Natural killer cell (primary cell): ENCODE results near the gene SMARCD3. TPM values are rescaled to one million over a fixed set of nuclear protein-coding genes. Genes with fewer than 3 reads are reported as not detected.
A peak's percentile ranks its signal among the peaks of the same experiment; 100 is the strongest.

ENCODE experiments used
- ATAC-seq, 3 donors: fragments of 150-1000 bp in 2 of 3; fragments of 200-7000 bp in 1 of 3; cut with Tn5 transposase; 1 replicate in 1 of 3; 2 replicates in 2 of 3; pipeline ENCODE4 v1.10.0; 2021; ENCODE audit warnings: mild to moderate bottlenecking in 2 of 3, moderate library complexity in 2 of 3
- DNase-seq, 2 donors: peaks; one replicate each; pipeline versions ENCODE4 v3.0.0 to v3.0.0-alpha.2; 2013 to 2021; ENCODE audit warnings: mixed read lengths in 1 of 2
- H3K27ac ChIP-seq: one replicate; pipeline ENCODE4 v1.5.1; 2013; ENCODE audit warnings: mild to moderate bottlenecking, low read length
- H3K27me3 ChIP-seq: one replicate; pipeline ENCODE4 v1.6.1; 2013; ENCODE audit warnings: low read length; ENCODE audit not compliant: control insufficient read depth, insufficient read depth
- H3K36me3 ChIP-seq: one replicate; pipeline ENCODE4 v1.6.1; 2013; ENCODE audit warnings: low read length; ENCODE audit not compliant: control insufficient read depth, insufficient read depth
- H3K4me1 ChIP-seq: one replicate; pipeline ENCODE4 v1.6.1; 2013; ENCODE audit warnings: low read length; ENCODE audit not compliant: control insufficient read depth, insufficient read depth
- H3K4me3 ChIP-seq: one replicate; pipeline ENCODE4 v1.5.1; 2013; ENCODE audit warnings: low read length
- H3K9me3 ChIP-seq: one replicate; pipeline ENCODE4 v1.6.1; 2013; ENCODE audit warnings: low read length; ENCODE audit not compliant: control insufficient read depth, insufficient read depth
- H3K27ac Mint-ChIP-seq, 2 donors: one replicate each; pipeline ENCODE4 v1.8.0; 2022; ENCODE audit warnings: mild to moderate bottlenecking in 2 of 2, mixed read lengths in 2 of 2, moderate library complexity in 1 of 2
- H3K27me3 Mint-ChIP-seq, 2 donors: one replicate each; pipeline ENCODE4 v1.8.0; 2022; ENCODE audit warnings: low read depth in 2 of 2, mixed read lengths in 2 of 2
- H3K36me3 Mint-ChIP-seq: one replicate; pipeline ENCODE4 v1.8.0; 2022; ENCODE audit warnings: mixed read lengths
- H3K4me1 Mint-ChIP-seq, 2 donors: one replicate each; pipeline ENCODE4 v1.8.0; 2022; ENCODE audit warnings: mixed read lengths in 2 of 2
- H3K4me3 Mint-ChIP-seq: one replicate; pipeline ENCODE4 v1.8.0; 2022; ENCODE audit warnings: mild to moderate bottlenecking, moderate library complexity, mixed read lengths
- H3K9me3 Mint-ChIP-seq, 2 donors: one replicate each; pipeline ENCODE4 v1.8.0; 2022; ENCODE audit warnings: mixed read lengths in 2 of 2
- WGBS: methylation state at CpG from one replicate; pipeline ENCODE4 v1.1.7; 2013; ENCODE audit warnings: missing lambda C conversion rate; ENCODE audit not compliant: insufficient coverage; 5-methylcytosine and 5-hydroxymethylcytosine counted together
- intact Hi-C: fragments of 100-400 bp; cut with micrococcal nuclease; formaldehyde crosslinking; loops from one replicate; pipeline ENCODE4 v1.14.2; 2022
- total RNA-seq, 4 donors: library from RNA; stranded (reverse); fragments of 120-200 nt in 1 of 4; gene quantifications; one replicate each; pipeline versions ENCODE4 v1.2.3 to v1.2.4, GENCODE V29; 2013 to 2022
- TF ChIP-seq, protein P1 (sequence below): fragments of 200-600 bp; IDR thresholded peaks from one replicate; pipeline ENCODE4 v1.8.0; 2022; ENCODE audit warnings: antibody characterized with exemption

SMARCD3 gene
- total RNA-seq, 3 donors from 2014 or later (not counting 1 experiment from before 2014, with no cell fraction given): 3.1 to 8.7 (median 6.5) TPM

DNA sequence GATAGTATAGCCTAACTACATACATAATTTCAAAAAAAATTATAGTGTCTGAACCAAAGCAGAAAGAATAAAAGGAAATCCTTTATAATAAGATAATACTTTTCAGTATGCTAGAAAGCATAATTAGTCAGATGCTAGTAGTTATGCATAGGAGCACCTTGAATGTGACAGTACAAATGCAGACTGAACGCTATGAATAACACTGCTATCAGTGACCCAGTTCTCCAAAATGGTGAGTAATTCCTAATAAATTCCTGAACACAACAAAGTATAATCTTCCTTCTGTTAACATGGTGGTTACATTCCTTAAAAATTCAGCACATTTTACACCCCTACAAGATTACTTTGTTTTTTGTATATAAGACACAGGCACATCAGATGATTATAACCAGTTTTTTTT, 17.4 kb downstream of the SMARCD3 start:
- Histone ChIP-seq H3K9me3 (no peaks in the 10 kb centered on the region), H3K4me1 (peaks cover 41% of the 10 kb centered on the region), H3K4me3 (no peak overlapping the region), H3K27ac (no peak overlapping the region), H3K27me3 (no peaks in the 10 kb centered on the region), H3K36me3 (peaks cover 13% of the 10 kb centered on the region)
- Mint-ChIP-seq H3K4me1 (peaks cover 40 to 48% of the 10 kb centered on the region in 2 donors), H3K27me3 (no peaks in the 10 kb centered on the region), H3K27ac (peak overlapping the region in 1 of 2 donors; percentile 98), H3K9me3 (no peaks in the 10 kb centered on the region), H3K4me3 (peak overlapping the region; percentile 37), H3K36me3 (no peaks in the 10 kb centered on the region)
- TF ChIP-seq, protein P1, sequence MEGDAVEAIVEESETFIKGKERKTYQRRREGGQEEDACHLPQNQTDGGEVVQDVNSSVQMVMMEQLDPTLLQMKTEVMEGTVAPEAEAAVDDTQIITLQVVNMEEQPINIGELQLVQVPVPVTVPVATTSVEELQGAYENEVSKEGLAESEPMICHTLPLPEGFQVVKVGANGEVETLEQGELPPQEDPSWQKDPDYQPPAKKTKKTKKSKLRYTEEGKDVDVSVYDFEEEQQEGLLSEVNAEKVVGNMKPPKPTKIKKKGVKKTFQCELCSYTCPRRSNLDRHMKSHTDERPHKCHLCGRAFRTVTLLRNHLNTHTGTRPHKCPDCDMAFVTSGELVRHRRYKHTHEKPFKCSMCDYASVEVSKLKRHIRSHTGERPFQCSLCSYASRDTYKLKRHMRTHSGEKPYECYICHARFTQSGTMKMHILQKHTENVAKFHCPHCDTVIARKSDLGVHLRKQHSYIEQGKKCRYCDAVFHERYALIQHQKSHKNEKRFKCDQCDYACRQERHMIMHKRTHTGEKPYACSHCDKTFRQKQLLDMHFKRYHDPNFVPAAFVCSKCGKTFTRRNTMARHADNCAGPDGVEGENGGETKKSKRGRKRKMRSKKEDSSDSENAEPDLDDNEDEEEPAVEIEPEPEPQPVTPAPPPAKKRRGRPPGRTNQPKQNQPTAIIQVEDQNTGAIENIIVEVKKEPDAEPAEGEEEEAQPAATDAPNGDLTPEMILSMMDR: no peak
- WGBS: 95% methylated on average over 1 of the region's 1 CpG
- intact Hi-C loops: no loop called here
- ATAC-seq (no peak), DNase-seq (no peak)

DNA sequence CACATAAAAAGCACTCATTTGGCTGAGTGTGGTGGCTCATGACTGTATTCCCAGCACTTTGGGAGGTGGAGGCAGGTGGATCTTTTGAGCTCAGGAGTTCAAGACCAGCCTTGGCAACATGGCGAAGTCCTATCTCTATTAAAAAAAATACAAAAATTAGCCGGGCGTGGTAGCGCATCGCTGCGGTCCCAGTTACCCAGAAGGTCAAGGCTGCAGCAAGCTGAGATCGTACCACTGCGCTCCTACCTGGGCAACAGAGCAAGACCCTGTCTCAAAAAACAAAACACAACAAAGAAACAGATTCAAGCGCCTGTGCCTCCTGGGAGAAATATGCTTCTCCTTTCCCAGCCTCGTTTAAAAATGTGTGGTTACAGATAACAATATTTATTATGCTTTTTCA, 19.2 kb downstream of the SMARCD3 start:
- no peaks in the 10 kb centered on the region for H3K27me3 ChIP-seq
- DNase-seq (no peak), ATAC-seq (no peak)
- TF ChIP-seq, protein P1: no peak
- H3K4me3 Mint-ChIP-seq: peak overlapping the region; percentile 9
- H3K36me3 ChIP-seq: peaks cover 6% of the 10 kb centered on the region
- peaks cover 46 to 53% of the 10 kb centered on the region in 2 donors for H3K4me1 Mint-ChIP-seq
- peaks cover 46% of the 10 kb centered on the region for H3K4me1 ChIP-seq
- no peak overlapping the region for H3K27ac Mint-ChIP-seq
- intact Hi-C loops: loop anchor here (5.0 kb wide), 1 partner anchor 113 kb away; the partner anchor contains the start of gene NUB1
- no peak overlapping the region for H3K4me3 ChIP-seq
- no peaks in the 10 kb centered on the region for H3K27me3 Mint-ChIP-seq
- H3K9me3 Mint-ChIP-seq: no peaks in the 10 kb centered on the region
- no peaks in the 10 kb centered on the region for H3K9me3 ChIP-seq
- no peak overlapping the region for H3K27ac ChIP-seq
- WGBS: 95% methylated on average over 9 of the region's 10 CpGs
- no peaks in the 10 kb centered on the region for H3K36me3 Mint-ChIP-seq

DNA sequence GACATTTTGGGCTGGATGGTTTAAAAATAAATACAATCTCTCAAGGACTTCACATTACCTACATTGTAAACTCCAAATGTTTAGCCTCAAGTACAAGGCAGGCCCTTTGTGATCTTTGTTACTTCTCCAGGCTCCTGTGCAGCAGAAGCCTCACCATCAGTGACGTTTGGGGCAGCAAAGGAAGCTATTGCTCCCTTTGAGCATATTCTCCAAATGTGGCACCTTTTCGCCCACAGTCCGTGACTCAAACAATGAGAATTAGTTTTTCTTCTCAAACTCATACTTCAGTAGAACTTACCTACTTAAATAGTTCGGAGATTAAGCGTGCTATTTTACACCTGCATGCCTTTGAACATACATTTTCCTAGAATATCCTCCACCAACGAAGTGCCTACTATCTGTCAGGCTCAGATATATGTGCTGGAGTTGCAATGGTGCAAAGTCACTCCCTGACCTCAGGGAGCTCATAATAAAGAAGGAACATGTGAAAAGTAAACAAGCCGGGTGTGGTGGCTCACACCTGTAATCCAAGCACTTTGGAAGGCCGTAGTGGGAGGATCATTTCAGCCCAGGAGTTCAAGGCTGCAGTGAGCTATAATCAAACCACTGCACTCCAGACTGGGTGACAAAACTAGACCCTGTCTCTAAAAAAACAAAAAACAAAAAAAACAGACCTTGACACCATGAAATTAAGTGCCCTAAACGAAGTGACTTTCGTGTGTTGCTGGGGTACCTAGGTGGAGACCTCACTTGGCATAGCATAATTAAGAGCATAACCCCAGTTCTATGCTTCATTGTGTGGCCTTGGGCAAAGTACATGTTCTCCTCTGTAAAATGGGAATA, 20.2 kb downstream of the SMARCD3 start:
- whole genome bisulfite sequencing: 88% methylated on average over 10 of the region's 10 CpGs
- Mint-ChIP-seq H3K27ac (peak overlapping the region; percentile 86 to 94), H3K36me3 (no peaks in the 10 kb centered on the region), H3K4me3 (peak overlapping the region; percentile 95), H3K9me3 (no peaks in the 10 kb centered on the region), H3K27me3 (no peaks in the 10 kb centered on the region), H3K4me1 (peaks cover 36 to 43% of the 10 kb centered on the region in 2 donors)
- Histone ChIP-seq H3K9me3 (no peaks in the 10 kb centered on the region), H3K27ac (peak overlapping the region; percentile 61), H3K27me3 (no peaks in the 10 kb centered on the region), H3K4me3 (no peak overlapping the region), H3K4me1 (peaks cover 36% of the 10 kb centered on the region), H3K36me3 (peaks cover 16% of the 10 kb centered on the region)
- DNase-seq: no peak
- intact Hi-C loops: loop anchor here (5.0 kb wide), 1 partner anchor 114 kb away; the partner anchor contains the start of gene NUB1
- ATAC-seq: no peak
- TF ChIP-seq, protein P1: no peak
